Activated CD4-positive, alpha-beta T cell treated with anti-CD3 and anti-CD28 coated beads, Interleukin-10, Interleukin-2, amounts not matched to agents 100 ng/mL and 50 ng/mL, durations not matched to agents 16 hours and 8 hours (primary cell): ENCODE measurements around the gene FRMD1.

Experiments
- DNase-seq: peaks from one replicate; pipeline ENCODE4 v3.0.0-alpha.2; 2020

The FRMD1 gene

DNA sequence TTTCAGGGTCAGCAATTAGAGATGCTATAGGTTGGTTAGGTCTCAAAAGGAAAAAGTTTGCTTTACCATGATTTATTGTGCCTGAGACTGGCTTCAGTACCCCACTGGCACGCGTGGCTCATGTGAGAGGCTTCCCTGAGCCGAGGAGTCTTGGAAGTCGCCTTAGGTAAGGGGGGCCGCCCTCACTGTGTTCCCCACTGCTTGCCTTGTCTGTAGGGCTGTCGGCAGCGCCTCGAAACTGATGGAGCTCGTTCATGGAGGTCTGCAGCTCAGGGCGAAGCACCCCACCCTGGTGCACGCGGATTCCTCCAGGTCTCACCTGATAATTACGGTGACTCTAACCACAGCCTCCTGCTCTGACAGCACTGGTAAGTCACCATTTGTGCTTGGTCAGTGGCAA lies 39.2 kb downstream of the FRMD1 start:
- no peak for DNase-seq

DNA sequence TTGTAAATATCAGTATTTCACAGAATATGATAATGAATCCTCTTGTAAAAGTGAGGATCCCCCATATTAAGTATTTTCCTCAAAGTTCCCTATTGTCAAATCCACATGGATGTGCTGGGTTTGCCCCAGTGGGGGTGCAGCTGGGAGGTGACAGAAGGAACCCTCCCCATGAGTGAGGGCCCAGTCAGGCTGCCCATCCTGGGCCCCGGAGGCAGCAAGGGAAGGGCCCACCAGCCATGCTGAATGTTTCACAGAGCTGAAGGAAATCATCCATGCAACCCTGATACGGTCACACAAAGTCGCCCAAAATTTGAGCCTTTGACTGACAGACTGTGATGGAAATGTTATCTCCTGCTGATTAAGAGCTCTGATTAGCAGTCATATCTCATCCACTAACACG lies 39.7 kb downstream of the FRMD1 start:
- DNase-seq = no peak

DNA sequence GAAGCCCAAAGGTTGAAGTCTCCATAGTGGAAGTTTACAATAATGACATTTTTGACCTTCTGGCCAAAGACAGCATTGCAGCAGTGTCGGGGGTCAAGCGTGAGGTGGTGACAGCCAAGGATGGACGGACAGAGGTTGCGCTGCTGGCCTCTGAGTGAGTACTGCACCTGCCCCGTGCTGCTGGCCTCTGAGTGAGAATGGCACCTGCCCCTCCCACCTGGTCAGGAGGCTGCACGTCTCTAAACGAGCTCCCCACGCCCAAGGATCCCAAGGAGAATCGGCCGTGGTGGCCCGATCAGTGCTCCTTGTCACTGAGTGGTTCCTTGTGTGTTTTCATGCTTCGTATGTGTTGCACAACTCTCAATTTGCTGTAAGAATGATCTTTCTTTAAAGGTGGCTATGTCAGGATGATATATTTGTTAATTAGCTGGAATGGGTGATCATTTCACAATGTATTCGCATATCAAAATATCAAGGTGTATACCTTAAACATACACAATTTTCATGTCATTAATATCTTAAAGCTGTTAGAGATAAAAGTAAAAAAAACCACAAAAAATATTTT lies 40.4 kb downstream of the FRMD1 start:
- no peak for DNase-seq

DNA sequence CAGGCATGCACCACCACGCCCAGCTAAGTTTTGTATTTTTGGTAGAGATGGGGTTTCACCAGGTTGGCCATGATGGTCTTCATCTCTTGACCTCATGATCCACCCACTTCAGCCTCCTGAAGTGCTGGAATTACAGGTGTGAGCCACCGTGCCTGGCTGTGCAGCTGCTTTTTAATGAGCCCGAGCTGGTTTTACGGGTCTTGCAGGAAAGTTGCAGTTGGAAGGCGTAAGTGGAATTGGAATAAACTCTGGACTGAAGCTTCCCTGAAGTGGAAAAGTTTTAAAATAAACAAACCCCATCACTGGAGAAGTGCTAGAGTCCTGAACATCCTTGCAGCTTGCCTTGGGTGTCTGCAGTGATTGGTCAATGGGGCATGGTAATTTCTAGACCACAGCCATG lies 41.2 kb downstream of the FRMD1 start:
- no peak for DNase-seq

DNA sequence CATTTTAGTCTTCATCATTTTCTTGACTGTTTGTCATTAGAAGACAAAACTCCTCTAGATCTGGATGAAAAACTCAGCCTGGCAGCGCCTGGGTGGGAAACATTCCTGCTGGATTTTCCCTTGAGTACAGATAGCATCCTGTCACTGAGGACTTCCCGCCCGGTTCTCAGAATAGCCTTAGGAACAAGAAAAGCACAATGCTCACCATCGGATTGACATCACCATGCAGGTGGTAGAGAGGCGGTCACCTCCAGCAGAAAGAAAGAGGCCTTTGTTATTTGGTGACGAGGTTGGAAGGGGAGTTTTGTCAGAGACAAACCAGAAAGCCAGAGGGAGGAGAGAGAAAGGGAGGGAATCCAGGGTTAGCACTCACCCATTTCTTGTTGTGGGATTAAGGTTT lies 41.8 kb downstream of the FRMD1 start:
- DNase-seq = no peak

DNA sequence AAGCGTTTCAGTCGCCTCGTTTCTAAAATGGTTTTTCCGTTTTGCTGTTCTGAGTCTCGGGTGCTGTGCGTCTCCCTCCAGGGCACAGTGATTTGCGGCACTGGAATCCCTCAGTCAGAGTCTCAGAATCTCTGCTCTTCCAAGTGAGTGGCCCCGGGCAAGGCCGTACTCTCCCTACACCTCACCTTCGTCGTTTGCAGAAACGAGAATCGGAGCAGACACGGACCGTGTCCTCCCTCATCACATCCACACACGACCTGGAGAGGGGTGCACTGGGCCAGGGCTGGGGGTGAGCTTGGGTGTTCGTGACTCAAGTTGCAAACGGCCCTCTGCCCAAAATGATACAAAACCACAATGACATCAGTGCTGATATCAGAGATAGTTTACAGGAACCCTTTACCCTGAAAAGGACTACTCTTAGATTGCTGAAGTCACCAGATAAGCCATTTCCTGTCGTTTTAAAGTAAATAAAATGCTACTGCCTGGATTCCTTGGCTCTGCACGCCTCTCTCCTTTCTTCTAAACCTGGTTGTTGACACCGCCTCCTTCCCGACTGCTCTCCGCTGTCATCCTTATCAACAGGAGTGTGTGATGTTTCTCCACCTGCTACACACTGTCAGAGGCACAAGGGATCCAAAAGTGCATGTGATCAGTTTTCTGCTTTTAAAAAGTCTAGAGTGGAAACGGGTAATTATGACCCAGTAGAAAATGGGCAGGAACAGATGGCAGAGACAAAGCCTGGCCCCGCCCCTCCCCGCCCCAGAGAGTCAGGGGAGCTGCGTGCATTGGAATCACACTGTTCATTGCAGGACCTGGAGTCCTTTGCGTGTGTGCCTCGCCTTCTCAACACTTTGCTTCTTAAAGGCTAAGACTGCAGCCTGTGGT lies 43.1 kb downstream of the FRMD1 start:
- no peak for DNase-seq

DNA sequence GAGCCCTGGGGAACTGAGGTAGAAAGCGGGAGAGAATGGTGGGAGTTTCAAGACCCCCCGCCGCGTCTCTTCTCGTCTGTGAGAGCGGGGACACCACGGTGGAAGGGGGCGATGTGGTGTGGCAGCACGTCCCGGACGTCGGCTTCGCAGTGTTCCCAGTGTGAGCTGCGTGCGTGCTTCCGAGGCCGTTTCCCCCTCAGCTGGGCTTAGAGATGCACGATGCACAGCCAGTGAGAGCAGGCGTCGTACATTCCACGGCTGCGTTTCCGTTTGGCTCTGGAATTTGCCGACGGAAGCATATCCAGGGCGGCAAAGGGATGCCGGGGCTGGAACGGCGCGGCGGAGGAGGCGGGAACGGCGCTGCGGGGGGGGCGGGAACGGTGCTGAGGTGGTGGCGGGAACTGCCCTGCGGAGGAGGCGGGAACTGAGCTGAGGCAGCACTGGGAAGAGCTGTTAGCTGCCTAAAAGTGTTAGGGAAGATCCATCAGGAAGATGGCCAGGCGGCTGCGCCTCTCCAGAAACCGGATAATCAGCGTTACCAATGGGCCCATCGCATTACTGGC lies 43.8 kb downstream of the FRMD1 start:
- no peak for DNase-seq

DNA sequence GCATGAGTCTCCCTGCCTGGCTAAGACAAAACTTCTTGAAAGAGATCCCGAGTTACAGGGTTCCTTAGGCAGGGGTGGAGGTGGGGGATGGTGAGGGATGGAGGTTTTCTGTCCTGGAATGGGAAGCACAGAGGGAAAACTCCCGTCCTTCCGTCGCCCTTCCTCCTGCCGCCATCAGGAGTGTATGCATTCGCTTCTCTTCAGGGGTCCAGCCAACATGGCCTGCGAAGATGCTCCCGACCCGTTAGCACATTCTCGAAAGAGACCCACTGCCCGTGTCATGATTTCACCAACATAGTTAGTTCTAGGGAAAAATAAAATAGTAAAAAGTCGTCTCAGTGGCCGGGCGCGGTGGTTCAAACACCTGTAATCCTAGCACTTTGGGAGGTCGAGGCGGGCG lies 44.5 kb downstream of the FRMD1 start:
- DNase-seq = no peak

DNA sequence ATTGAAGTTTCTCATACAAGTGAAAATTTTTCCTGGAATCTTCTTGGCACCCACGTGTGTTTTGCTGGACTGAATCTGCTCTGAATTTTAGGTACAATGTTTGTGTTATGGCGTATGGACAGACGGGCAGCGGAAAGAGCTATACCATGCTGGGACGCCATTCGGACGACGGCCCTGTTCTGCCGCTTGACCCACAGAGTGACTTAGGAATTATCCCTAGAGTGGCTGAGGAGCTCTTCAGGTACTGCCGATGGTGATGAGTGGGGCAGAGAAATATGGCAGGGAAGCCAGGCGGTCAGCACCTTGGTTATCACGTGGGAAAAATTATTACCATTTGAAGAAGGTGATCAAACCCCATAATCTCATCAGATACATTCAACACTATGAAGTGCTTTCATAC lies 45.2 kb downstream of the FRMD1 start:
- no peak for DNase-seq

DNA sequence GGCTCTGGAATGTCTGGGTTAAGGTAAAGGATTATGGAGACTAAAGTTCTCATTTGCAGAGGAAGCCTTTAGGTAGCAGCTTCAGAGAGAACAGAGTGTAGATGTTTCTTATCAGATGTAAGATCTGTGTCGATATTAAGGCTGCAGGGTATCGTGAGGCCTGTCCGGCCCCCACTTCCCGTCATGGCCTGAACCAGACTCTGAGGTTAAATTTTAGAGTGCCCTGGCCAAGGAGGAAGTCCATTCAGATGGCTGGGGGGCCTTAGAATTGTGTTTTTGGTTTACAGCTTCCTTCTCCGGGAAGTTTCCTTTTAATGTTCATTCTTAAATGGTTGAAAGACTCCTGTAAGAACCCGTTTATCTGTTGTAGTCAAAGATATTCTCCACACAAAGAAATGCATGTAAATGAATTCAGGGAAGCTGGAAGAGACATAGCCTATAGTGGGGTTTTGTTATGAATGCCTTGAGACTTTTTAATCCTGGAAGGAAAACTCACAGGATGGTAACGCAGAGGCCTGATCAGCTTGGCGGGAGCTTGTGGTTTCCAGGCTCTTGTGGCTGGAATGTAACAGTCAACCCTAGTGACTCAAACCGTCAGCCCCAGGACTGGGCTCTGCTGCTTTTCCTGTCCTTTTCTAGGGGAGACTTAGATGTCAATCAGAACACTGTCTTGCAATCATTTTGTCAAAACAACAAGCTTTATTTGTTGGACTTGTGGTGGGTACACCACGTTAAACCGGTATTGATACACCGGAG lies 46.8 kb downstream of the FRMD1 start:
- DNase-seq = no peak

DNA sequence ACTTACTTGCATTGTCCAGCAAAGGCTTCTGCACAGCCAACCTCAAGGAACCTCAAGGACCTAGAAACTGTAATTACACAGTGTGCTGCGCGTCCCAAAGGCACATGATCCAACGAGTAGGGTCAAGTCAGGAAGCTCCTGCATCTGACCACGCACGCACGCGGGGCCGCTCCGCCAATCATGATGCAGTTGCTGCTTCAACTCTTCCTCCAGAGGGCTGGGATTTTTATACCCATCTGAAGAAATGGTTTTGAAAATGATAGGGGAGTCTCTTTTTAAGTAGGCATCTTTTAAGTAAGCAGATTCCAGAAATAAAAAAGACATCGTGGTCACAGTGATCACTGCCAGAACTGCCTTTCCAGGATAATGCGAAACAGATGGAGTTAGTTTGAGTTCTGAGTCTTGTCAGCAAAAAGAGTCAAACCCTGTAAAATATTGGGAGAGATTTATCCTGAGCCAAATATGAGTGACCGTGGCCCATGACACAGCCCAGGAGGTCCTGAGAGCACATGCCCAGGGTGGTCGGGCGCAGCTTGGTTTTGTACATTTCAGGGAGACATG lies 47.5 kb downstream of the FRMD1 start:
- no peak for DNase-seq

DNA sequence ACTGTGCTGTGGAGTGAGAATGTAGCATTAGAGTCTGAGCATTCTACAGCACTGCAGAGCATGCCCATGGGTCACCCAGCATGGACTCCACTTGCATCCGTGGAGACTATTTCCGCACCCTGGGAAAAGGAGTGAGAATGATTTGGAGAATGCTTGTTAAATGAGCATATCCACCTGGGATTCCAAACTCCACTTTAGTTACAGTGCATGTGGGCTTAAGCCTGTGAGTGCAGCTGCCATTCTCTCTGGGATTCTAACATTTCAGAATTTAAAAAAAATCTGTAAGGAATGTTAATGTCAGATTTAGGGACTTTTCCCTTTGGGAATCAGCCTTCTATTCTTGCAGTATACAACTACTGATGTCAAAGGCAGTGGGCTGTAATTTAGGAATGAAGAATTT lies 48.1 kb downstream of the FRMD1 start:
- no peak for DNase-seq

DNA sequence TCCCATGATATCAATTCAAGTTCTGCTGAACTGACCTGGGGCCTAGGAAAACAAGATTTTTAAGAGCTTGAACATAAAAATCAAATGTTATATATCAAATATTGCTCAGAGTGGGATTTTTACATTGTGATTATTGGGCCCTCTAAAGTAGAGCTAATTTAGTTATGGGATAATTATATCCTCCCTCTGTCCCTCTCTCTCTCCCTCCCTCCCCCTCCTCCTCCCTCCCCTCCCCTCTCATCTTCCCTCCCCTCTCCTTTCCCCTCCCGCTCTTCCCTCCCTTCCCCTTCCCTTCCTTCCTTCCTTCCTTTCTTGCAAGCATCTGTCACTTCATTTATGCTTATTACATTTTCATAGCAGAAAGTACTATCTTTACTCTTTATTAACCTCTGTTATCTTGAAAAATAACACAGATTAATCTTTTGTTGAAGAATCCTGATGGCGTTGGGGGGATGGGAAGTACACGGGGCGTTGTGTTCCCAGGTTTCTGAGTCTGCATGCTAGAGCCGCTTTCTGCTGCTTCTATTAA lies 48.7 kb downstream of the FRMD1 start:
- DNase-seq = no peak

DNA sequence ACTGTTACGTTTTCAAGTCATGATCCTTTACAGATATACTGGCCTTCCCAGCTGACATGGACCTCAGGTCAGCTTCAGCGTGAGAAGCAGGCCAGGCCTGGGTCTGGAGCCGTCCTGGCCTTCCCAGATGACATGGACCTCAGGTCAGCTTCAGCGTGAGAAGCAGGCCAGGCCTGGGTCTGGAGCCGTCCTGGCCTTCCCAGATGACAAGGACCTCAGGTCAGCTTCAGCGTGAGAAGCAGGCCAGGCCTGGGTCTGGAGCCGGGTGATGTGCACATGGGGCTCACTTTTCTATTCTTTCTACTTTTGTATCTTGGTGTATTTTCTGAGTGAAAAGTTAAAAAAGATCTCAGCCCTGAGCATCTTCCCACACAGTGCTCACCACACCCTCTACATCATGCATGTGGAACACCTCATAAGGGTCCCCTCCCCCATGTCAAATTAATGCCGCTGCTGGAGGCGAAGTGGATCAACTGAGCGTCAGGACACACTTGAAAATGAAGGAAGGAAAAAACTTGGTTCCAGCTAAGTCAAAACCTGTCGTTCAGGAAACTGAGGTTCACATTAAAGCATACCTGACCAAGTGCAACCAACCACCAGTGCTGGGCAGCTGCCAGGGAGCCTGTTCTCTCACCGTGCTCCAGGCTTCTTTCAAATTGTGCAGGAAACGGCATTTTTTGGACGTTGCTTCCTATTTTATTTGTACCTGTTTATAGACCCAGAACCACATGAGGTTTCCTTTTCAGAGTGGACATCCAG lies 49.4 kb downstream of the FRMD1 start:
- no peak for DNase-seq

DNA sequence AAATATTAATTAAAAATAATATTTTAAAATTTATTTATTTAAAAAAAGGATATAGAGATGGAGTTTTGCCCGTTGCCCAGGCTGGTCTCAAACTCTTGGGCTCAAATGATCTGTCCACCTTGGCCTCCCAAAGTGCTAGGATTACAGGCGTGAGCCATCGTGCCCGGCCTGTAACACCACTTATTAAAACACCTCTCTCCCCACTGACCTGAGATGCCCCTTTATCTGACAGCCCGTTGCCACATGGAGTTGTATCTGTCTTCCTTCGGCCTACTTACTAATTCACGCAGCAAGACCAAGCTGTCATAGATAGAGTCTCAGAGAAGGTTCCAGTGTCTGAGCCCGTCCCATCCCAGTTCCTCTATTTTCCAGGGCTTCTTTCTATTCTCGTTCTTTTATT lies 50.8 kb downstream of the FRMD1 start:
- no peak for DNase-seq

DNA sequence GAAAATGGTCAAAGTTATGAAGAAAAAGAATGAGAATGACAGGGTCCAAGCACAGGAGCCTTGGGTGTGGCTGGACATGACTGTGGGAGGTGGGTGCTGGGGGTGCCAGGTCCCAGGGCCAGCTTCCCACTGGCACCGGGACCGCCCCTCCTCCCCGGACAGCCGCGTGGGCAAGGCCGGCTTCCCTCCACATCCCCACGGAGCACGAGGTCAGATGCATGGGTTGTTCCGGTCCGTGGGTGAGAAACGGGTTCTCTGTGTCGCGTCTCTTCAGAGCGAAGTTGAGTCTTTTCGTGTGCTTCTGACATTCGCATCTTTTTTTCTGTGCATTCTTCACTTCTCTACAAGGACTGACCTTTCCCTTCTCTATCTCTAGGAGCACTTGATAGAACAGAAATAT lies 51.5 kb downstream of the FRMD1 start:
- no peak for DNase-seq

DNA sequence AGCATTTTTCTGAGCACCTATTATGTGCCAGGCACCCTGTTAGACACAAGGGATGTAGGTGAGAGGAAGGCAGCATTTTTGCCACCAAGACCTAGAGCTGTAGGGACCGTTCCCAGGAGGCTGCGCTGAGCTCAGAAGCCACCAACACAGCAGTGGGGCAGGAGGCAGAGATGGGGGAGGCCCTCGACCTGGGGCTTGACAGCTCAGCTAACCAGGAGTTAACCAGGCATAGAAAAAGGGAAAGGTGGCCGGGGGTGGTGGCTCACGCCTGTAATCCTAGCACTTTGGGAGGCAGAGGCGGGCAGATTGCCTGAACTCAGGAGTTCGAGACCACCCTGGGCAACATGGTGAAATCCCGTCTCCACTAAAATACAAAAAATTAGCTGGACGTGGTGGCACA lies 52.1 kb downstream of the FRMD1 start:
- DNase-seq = no peak

DNA sequence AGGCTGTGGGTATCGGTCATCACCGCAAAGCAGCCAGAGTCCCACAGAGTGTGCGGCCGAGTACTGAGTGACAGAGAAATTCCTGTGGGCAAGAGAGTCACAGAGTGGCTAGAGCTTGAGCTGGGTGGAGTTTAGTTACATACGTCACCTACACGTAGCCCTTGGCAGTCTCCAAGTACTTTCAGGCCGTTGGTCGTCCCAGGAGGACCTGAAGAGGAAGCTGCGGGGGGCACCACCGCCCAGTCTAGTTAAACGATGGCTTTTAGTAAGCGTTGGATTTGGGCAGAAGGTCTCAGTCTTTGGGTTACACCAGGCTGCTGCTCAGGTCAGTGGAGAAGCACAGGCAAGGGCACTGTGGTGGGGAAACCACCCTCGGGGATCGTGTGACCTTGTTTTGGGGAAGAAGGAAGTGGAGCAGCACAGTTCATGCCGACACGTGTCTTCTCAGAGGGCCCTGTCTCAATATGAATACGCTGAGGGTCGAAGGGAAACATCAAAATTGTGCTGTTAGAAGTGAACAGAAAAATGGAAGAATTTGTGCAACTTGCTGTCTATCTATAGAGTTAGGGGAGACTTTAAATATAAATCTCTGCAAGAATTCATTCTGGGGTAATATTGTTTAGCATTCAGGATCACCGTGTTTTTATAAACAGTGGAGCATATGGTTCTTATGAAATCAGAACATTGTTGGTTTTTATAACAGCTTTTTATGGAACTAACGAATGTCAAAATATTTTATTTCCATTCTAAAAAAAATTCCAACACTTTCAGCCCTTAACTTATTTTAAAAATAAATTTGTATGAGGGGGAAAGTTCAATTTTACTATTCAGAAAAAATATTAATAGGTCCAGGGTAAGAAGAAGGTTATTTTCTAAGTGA lies 52.9 kb downstream of the FRMD1 start:
- DNase-seq = no peak

DNA sequence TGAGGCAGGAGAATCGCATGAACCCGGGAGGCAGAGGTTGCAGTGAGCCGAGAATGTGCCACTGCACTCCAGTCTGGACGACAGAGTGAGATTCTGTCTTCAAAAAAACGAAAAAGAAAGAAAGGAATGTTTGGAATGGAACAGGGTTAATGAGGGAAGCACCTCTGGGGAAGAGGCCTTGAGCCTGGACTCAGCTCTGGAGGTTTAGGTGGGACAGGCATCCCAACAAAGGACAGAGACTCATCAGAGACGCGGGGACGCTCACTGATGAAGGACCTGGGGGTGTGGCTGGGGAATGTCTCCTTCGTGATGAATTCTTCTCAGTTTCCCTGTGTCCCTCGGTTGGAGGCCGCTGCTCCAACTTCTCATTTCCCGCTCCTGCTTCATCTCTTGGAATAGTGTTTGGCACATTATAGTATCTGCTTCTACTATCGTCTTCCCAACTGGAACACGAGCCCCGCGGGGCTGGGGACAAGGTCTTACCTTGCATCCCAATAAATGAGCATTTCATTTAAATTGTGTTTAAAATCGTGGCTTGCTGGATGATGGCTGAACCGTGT lies 54.0 kb downstream of the FRMD1 start:
- DNase-seq = no peak

DNA sequence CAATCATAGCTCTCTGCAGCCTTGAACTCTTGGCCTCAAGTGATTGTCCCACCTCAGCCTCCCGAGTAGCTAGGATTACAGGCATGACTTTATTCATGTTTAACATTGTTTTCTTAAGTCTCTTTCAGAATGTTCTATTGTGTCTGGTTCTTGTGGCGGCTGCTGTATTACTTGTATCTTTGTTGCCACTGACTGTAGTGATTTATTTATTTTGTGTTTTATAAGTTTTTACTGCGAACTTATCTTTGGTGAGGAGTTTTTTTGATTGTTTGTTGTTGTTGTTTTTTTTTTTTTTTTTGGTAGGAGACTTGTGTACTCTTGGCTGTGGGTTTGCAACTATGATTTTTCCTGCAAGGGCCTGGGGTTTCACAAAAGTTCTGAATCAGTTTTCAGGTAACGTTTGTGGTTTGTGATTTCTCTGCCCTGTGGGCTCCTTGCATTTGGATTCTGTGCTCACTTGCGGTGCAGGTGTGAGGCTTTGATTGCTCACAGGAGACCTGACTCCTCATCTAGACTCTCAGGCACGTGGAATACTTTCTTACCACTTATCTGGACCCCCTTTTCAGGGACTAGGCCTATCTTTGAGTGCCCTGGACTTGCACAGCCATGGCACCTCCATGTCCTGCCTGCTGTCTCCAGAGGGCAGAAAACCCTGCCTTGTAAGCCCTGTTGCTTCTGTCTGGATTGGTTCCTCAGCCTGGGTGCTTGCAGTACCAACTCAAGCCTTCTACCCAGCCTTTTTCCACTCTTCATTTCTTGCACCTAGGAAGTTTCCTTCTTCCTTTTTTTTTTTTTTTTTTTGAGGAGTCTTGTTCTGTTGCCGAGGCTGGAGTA lies 56.3 kb downstream of the FRMD1 start:
- DNase-seq = no peak
